HCT116 (cell line): ENCODE results near the gene DNAAF5. TPM values are rescaled to one million over a fixed set of nuclear protein-coding genes. Genes with fewer than 3 reads are reported as not detected.

Source experiments
- ATAC-seq: fragments of 200-7000 bp; cut with Tn5 transposase; 2 replicates; pipeline ENCODE4 v1.9.1; 2020; ENCODE audit warnings: mild to moderate bottlenecking, moderate library complexity
- BruUV-seq: library from RNA; stranded (reverse); fragments of 400-500 nt; replicated peaks from 2 replicates; lab custom pipeline; 2021; lab: Mats Ljungman, UMichigan
- CTCF ChIA-PET: fragments of 300-600 bp; sonication (Branson Sonifier 250); formaldehyde crosslinking; loops from one replicate; lab custom pipeline; 2021; ENCODE audit warnings: antibody characterized with exemption; lab: Charles Lee
- POLR2A ChIA-PET: fragments of 300-600, 350-600 bp; sonication (Branson Sonifier 250); formaldehyde crosslinking; loops from one replicate; lab custom pipeline; 2021; ENCODE audit warnings: antibody characterized with exemption; lab: Charles Lee
- RAD21 ChIA-PET, 2 experiments: fragments of 300-600 bp; sonication (Branson Sonifier 250); formaldehyde crosslinking; loops; one replicate each; lab custom pipeline; 2023; ENCODE audit warnings: low total read pairs in 2 of 2; ENCODE audit not compliant: uncharacterized antibody in 2 of 2, unreplicated experiment in 2 of 2, low non-redundant PET in 1 of 2; lab: Charles Lee
- DNase-seq: peaks from one replicate; pipeline ENCODE4 v3.0.0-alpha.2; 2010; ENCODE audit warnings: low read depth, low spot score
- H2AFZ ChIP-seq: fragments of 200-600 bp; shearing (Covaris generic), sonication (generic); 2 replicates; pipeline ENCODE4 v1.6.1; 2017; ENCODE audit warnings: low read depth, mixed run types, mixed read lengths, antibody characterized with exemption, low read length; ENCODE audit not compliant: poor library complexity, severe bottlenecking
- H3K27ac ChIP-seq: 2 replicates; pipeline ENCODE4 v1.5.1; 2012; ENCODE audit warnings: low read depth, low read length
- H3K27me3 ChIP-seq: fragments of 200-600 bp; sonication (generic); 2 replicates; pipeline ENCODE4 v1.6.1; 2016; ENCODE audit warnings: mixed run types, low read length, mixed read lengths; ENCODE audit not compliant: insufficient read depth
- H3K36me3 ChIP-seq, 2 experiments: fragments of 200-500 bp in 1 of 2; fragments of 200-600 bp in 1 of 2; sonication (Bioruptor generic) in 1 of 2; sonication (generic) in 1 of 2; 2 replicates each; pipeline versions ENCODE4 v1.5.1 to v1.6.1; 2014 to 2016; ENCODE audit warnings: low read length in 2 of 2, inconsistent platforms in 1 of 2, mixed read lengths in 1 of 2, mixed run types in 1 of 2; ENCODE audit not compliant: insufficient read depth in 2 of 2, control insufficient read depth in 1 of 2
- H3K4me1 ChIP-seq, 2 experiments: fragments of 200-600 bp in 1 of 2; sonication (generic) in 1 of 2; 2 replicates each; pipeline versions ENCODE4 v1.5.1 to v1.6.1; 2012 to 2017; ENCODE audit warnings: low read length in 2 of 2, inconsistent platforms in 1 of 2, mild to moderate bottlenecking in 1 of 2, mixed read lengths in 1 of 2, mixed run types in 1 of 2, moderate library complexity in 1 of 2; ENCODE audit not compliant: insufficient read depth in 2 of 2, control insufficient read depth in 1 of 2
- H3K4me2 ChIP-seq: fragments of 200-600 bp; sonication (generic); 2 replicates; pipeline ENCODE4 v1.6.1; 2017; ENCODE audit warnings: mixed run types, low read length, mixed read lengths
- H3K4me3 ChIP-seq, 2 experiments: fragments of 200-600 bp in 1 of 2; sonication (generic) in 1 of 2; replicated peaks in 1 of 2; 2 replicates each; pipeline ENCODE4 v1.5.1; 2011 to 2016; ENCODE audit warnings: low read length in 2 of 2, control low read depth in 1 of 2, low read depth in 1 of 2, mild to moderate bottlenecking in 1 of 2, mixed read lengths in 1 of 2, mixed run types in 1 of 2
- H3K79me2 ChIP-seq: fragments of 200-600 bp; sonication (generic); 2 replicates; pipeline ENCODE4 v1.6.1; 2017; ENCODE audit warnings: mild to moderate bottlenecking, mixed run types, low read length, moderate library complexity, mixed read lengths; ENCODE audit not compliant: insufficient read depth
- H3K9ac ChIP-seq: fragments of 200-600 bp; sonication (generic); 2 replicates; pipeline ENCODE4 v1.6.1; 2016; ENCODE audit warnings: low read length, mixed read lengths
- H3K9me2 ChIP-seq: fragments of 200-600 bp; sonication (generic), shearing (Covaris generic); 2 replicates; pipeline ENCODE4 v1.6.1; 2017; ENCODE audit warnings: mixed run types, mild to moderate bottlenecking, moderate library complexity; ENCODE audit not compliant: insufficient read depth
- H3K9me3 ChIP-seq, 2 experiments: fragments of 200-500 bp in 1 of 2; fragments of 200-600 bp in 1 of 2; sonication (Bioruptor generic) in 1 of 2; sonication (generic) in 1 of 2; 2 replicates each; pipeline ENCODE4 v1.6.1; 2014 to 2017; ENCODE audit warnings: low read length in 2 of 2, mixed read lengths in 2 of 2, inconsistent platforms in 1 of 2, low read depth in 1 of 2, mild to moderate bottlenecking in 1 of 2, mixed run types in 1 of 2, moderate library complexity in 1 of 2; ENCODE audit not compliant: control insufficient read depth in 1 of 2, insufficient read depth in 1 of 2
- H4K20me1 ChIP-seq: fragments of 200-600 bp; sonication (generic), shearing (Covaris generic); 2 replicates; pipeline ENCODE4 v1.6.1; 2017; ENCODE audit warnings: mixed run types, mild to moderate bottlenecking, moderate library complexity; ENCODE audit not compliant: insufficient read depth
- CBX3 ChIP-seq: IDR thresholded peaks from 2 replicates; pipeline ENCODE4 v1.6.1; 2012; ENCODE audit warnings: low read depth
- CEBPB ChIP-seq: IDR thresholded peaks from 2 replicates; pipeline ENCODE4 v1.6.1; 2012; ENCODE audit warnings: low read depth
- CTCF ChIP-seq, 3 experiments: fragments of 200-600 bp in 1 of 3; sonication (generic) in 1 of 3; IDR thresholded peaks in 2 of 3; conservative IDR thresholded peaks in 1 of 3; 2 replicates each; pipeline ENCODE4 v1.5.1; 2012 to 2017; ENCODE audit warnings: low read depth in 2 of 3, low read length in 2 of 3, antibody characterized with exemption in 1 of 3, borderline replicate concordance in 1 of 3, control low read depth in 1 of 3, mild to moderate bottlenecking in 1 of 3, mixed read lengths in 1 of 3, mixed run types in 1 of 3, moderate library complexity in 1 of 3; ENCODE audit not compliant: insufficient read depth in 1 of 3
- EGR1 ChIP-seq: IDR thresholded peaks from 2 replicates; pipeline ENCODE4 v1.6.1; 2012; ENCODE audit warnings: low read depth
- ELF1 ChIP-seq: IDR thresholded peaks from 2 replicates; pipeline ENCODE4 v1.6.1; 2012; ENCODE audit warnings: low read depth, borderline replicate concordance
- EZH2 ChIP-seq: fragments of 200-600 bp; sonication (generic); IDR thresholded peaks from 2 replicates; pipeline ENCODE4 v1.6.1; 2017; ENCODE audit warnings: antibody characterized with exemption, mixed run types
- EZH2phosphoT487 ChIP-seq: fragments of 200-600 bp; IDR thresholded peaks from 2 replicates; pipeline ENCODE4 v1.6.1; 2018; ENCODE audit warnings: antibody characterized with exemption, borderline replicate concordance
- FOSL1 ChIP-seq: IDR thresholded peaks from 2 replicates; pipeline ENCODE4 v1.6.1; 2012; ENCODE audit warnings: low read depth
- JUND ChIP-seq: IDR thresholded peaks from 2 replicates; pipeline ENCODE4 v1.6.1; 2012
- MAX ChIP-seq: IDR thresholded peaks from 2 replicates; pipeline ENCODE4 v1.6.1; 2012
- POLR2A ChIP-seq: IDR thresholded peaks from 2 replicates; pipeline ENCODE4 v1.7.0; 2011; ENCODE audit warnings: borderline replicate concordance; ENCODE audit not compliant: insufficient read depth, insufficient read length; ENCODE audit errors: extremely low read depth
- POLR2AphosphoS5 ChIP-seq: IDR thresholded peaks from 2 replicates; pipeline ENCODE4 v1.6.1; 2011; ENCODE audit warnings: mild to moderate bottlenecking, low read depth, low read length, moderate library complexity
- RAD21 ChIP-seq: IDR thresholded peaks from 2 replicates; pipeline ENCODE4 v1.6.1; 2012; ENCODE audit warnings: low read depth, mild to moderate bottlenecking
- REST ChIP-seq: IDR thresholded peaks from 2 replicates; pipeline ENCODE4 v1.6.1; 2012; ENCODE audit warnings: low read depth
- SIN3A ChIP-seq: IDR thresholded peaks from 2 replicates; pipeline ENCODE4 v1.6.1; 2012; ENCODE audit warnings: low read depth
- SRF ChIP-seq: IDR thresholded peaks from 2 replicates; pipeline ENCODE4 v1.6.1; 2012; ENCODE audit warnings: low read depth
- TCF7L2 ChIP-seq: IDR thresholded peaks from 2 replicates; pipeline ENCODE4 v1.7.0; 2011; ENCODE audit warnings: borderline replicate concordance, inconsistent platforms; ENCODE audit not compliant: insufficient read depth, insufficient read length; ENCODE audit errors: extremely low read depth
- YY1 ChIP-seq: IDR thresholded peaks from 2 replicates; pipeline ENCODE4 v1.6.1; 2011; ENCODE audit warnings: low read length, low read depth, moderate library complexity, mild to moderate bottlenecking; ENCODE audit not compliant: insufficient replicate concordance; ENCODE audit errors: extremely low read depth
- ZBTB33 ChIP-seq: IDR thresholded peaks from 2 replicates; pipeline ENCODE4 v1.6.1; 2011; ENCODE audit warnings: mild to moderate bottlenecking, low read length, moderate library complexity; ENCODE audit not compliant: insufficient replicate concordance; ENCODE audit errors: extremely low read depth
- ZNF274 ChIP-seq: fragments of 200-500 bp; sonication (Bioruptor generic); IDR thresholded peaks from 2 replicates; pipeline ENCODE4 v1.6.1; 2014; ENCODE audit warnings: mild to moderate bottlenecking, low read depth, low read length, inconsistent platforms
- intact Hi-C: fragments of 100-400 bp; cut with micrococcal nuclease; formaldehyde crosslinking; loops from 2 replicates; pipeline ENCODE4 v1.10.0; 2022
- total RNA-seq: library from RNA; stranded (reverse); gene quantifications from one replicate; pipeline ENCODE4 v1.2.1, GENCODE V29; 2021; ENCODE audit not compliant: unreplicated experiment

Gene DNAAF5
- total RNA-seq, 1 experiment from 2014 or later = 69.4 TPM

GRCh38 chr7:741191-741671 lies 14.7 kb downstream of the DNAAF5 start:
- Histone ChIP-seq H2AFZ (no peak overlapping the region), H3K9me3 (no peaks in the 10 kb centered on the region), H3K27me3 (no peaks in the 10 kb centered on the region), H4K20me1 (no peaks in the 10 kb centered on the region), H3K9me2 (no peaks in the 10 kb centered on the region), H3K27ac (no peak overlapping the region), H3K4me2 (no peak overlapping the region), H3K4me1 (peaks cover 0 to 6% of the 10 kb centered on the region in 2 experiments; a peak in 1 of 4 replicates), H3K79me2 (peaks cover 61% of the 10 kb centered on the region), H3K36me3 (peaks cover 4 to 20% of the 10 kb centered on the region in 2 experiments; a peak in 2 of 4 replicates), H3K9ac (no peak overlapping the region), H3K4me3 (no peak overlapping the region)
- CTCF ChIA-PET = no interaction called here
- no TSS peak for BruUV-seq
- POLR2A ChIA-PET = interaction anchor here (0.5 kb wide), 1 partner anchor 13 kb away, joined by 3 read pairs; no protein-coding TSS in a partner anchor
- intact Hi-C loops = no loop called here
- TF ChIP-seq FOSL1 (no peak), TCF7L2 (no peak), SRF (no peak), EZH2 (no peak), ZBTB33 (no peak), JUND (no peak), CTCF (IDR thresholded peaks at IDR 0.05 in 2 of 3, conservative IDR thresholded peaks at IDR 0.05 in 1 of 3; ENCODE audit: borderline replicate concordance in 1 of 3, insufficient read depth in 1 of 3, low read depth in 2 of 3, low read length in 2 of 3) (no peak), REST (no peak), CEBPB (no peak), YY1 (no peak), CBX3 (no peak), ELF1 (no peak), SIN3A (no peak), EGR1 (no peak), MAX (no peak), POLR2AphosphoS5 (no peak), ZNF274 (no peak), POLR2A (no peak), RAD21 (no peak), EZH2phosphoT487 (no peak)
- no peak for ATAC-seq
- RAD21 ChIA-PET = no interaction called here
- no peak for DNase-seq
